Measurements from ENCODE around the gene CENATAC.

DNA sequence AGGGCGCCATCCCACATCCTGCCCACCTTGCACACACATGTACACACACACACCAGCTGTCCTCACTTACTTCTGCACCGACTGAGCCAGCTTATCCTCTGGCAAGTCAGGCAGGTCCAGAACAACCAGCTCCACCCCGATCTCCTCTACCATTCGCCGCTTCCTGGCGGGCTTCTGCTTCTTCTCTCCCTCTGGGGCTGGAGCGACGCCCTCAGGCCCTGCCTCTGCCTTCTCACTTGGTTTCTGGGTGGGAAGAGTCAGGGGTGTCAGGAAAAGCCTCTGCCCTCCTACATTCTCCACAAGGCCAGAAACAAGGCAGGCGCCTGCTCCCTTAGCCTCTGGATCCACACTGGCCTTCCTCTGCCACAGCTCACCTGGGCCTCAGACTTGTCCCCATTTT, 50.7 kb downstream of the CENATAC start:
- TF ChIP-seq SIN3A (IDR thresholded peaks at IDR 0.05; ENCODE audit: borderline replicate concordance, insufficient read depth, low read length) (no peak), POLR2AphosphoS5 (IDR thresholded peaks at IDR 0.05; ENCODE audit: low read depth, low read length) (no peak), FOXP2 (optimal IDR thresholded peaks at IDR 0.05; ENCODE audit: borderline replicate concordance, extremely low read depth, extremely low read length, insufficient read depth) (no peak), TAF1 (IDR thresholded peaks at IDR 0.05; ENCODE audit: borderline replicate concordance, insufficient read depth, low read length) (no peak)
- TF ChIP-seq, protein P1, sequence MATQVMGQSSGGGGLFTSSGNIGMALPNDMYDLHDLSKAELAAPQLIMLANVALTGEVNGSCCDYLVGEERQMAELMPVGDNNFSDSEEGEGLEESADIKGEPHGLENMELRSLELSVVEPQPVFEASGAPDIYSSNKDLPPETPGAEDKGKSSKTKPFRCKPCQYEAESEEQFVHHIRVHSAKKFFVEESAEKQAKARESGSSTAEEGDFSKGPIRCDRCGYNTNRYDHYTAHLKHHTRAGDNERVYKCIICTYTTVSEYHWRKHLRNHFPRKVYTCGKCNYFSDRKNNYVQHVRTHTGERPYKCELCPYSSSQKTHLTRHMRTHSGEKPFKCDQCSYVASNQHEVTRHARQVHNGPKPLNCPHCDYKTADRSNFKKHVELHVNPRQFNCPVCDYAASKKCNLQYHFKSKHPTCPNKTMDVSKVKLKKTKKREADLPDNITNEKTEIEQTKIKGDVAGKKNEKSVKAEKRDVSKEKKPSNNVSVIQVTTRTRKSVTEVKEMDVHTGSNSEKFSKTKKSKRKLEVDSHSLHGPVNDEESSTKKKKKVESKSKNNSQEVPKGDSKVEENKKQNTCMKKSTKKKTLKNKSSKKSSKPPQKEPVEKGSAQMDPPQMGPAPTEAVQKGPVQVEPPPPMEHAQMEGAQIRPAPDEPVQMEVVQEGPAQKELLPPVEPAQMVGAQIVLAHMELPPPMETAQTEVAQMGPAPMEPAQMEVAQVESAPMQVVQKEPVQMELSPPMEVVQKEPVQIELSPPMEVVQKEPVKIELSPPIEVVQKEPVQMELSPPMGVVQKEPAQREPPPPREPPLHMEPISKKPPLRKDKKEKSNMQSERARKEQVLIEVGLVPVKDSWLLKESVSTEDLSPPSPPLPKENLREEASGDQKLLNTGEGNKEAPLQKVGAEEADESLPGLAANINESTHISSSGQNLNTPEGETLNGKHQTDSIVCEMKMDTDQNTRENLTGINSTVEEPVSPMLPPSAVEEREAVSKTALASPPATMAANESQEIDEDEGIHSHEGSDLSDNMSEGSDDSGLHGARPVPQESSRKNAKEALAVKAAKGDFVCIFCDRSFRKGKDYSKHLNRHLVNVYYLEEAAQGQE (IDR thresholded peaks at IDR 0.05; ENCODE audit: insufficient read depth in 1 of 2, low read depth in 2 of 2, low read length in 2 of 2): no peak

Data from PFSK-1 (cell line).